Stimulated activated CD4-positive, alpha-beta T cell treated with anti-CD3 and anti-CD28 coated beads, Interleukin-1b, Interleukin-23, amount 100 ng/mL, for 1 hour (primary cell): ENCODE measurements around the gene TLN1.

ENCODE experiments used
- DNase-seq, 2 donors: peaks; one replicate each; pipeline ENCODE4 v3.0.0-alpha.2; 2020; ENCODE audit warnings: low read depth in 2 of 2

Gene TLN1

GRCh38 chr9:35729700-35730485 is 2.1 kb downstream of the TLN1 start:
- DNase-seq, result no peak

- no peak for DNase-seq
These were observed 2.9 kb downstream of the TLN1 start for GRCh38 chr9:35729101-35729500.

- DNase-seq, result no peak
These were observed 3.7 kb downstream of the TLN1 start for GRCh38 chr9:35728041-35728971.

- DNase-seq, result no peak
These were observed 4.3 kb downstream of the TLN1 start for GRCh38 chr9:35727676-35728040.

- DNase-seq, result no peak
These were observed 5.1 kb downstream of the TLN1 start for GRCh38 chr9:35726931-35727330.

GRCh38 chr9:35725362-35725761 is 6.6 kb downstream of the TLN1 start:
- no peak for DNase-seq

GRCh38 chr9:35723908-35724307 is 8.1 kb downstream of the TLN1 start:
- no peak for DNase-seq

GRCh38 chr9:35723426-35723825 is 8.6 kb downstream of the TLN1 start:
- no peak for DNase-seq

GRCh38 chr9:35719546-35719945 is 12.4 kb downstream of the TLN1 start:
- no peak for DNase-seq

GRCh38 chr9:35718721-35719511 is 13.1 kb downstream of the TLN1 start:
- DNase-seq, result no peak

GRCh38 chr9:35717132-35717870 is 14.7 kb downstream of the TLN1 start:
- DNase-seq, result no peak

- no peak for DNase-seq
These were observed 15.8 kb downstream of the TLN1 start for GRCh38 chr9:35716230-35716629.

GRCh38 chr9:35714579-35715252 is 17.3 kb downstream of the TLN1 start:
- DNase-seq, result no peak

GRCh38 chr9:35714123-35714522 is 17.9 kb downstream of the TLN1 start:
- DNase-seq, result no peak

- DNase-seq, result no peak
These were observed 18.4 kb downstream of the TLN1 start for GRCh38 chr9:35713578-35713977.

GRCh38 chr9:35712762-35713400 is 19.1 kb downstream of the TLN1 start:
- no peak for DNase-seq

GRCh38 chr9:35711501-35712428 is 20.2 kb downstream of the TLN1 start:
- no peak for DNase-seq

GRCh38 chr9:35710818-35711500 is 21.0 kb downstream of the TLN1 start:
- DNase-seq, result no peak

- no peak for DNase-seq
These were observed 23.8 kb downstream of the TLN1 start for GRCh38 chr9:35708146-35708545.
